Cardiac muscle cell (in vitro differentiated cells and primary cell): ENCODE measurements around the gene GRAP. TPM values are rescaled to one million over a fixed set of nuclear protein-coding genes. Genes with fewer than 3 reads are reported as not detected.
"Not testable (repeated sequence)": the region's sequence is repeated elsewhere in the genome, so short reads cannot be mapped to it uniquely, and the experiment has no call there.

ENCODE experiments used
- DNase-seq, 2 donors: peaks; one replicate each; pipeline versions ENCODE4 v3.0.0 to v3.0.0-alpha.2; 2010 to 2017; ENCODE audit warnings: low read depth in 1 of 2, low spot score in 1 of 2
- H3K27ac ChIP-seq: fragments of 200-600 bp; sonication (generic); 2 replicates; pipeline ENCODE4 v1.5.1; 2016
- H3K27me3 ChIP-seq: fragments of 200-600 bp; sonication (generic); 2 replicates; pipeline ENCODE4 v1.6.0; 2016; ENCODE audit warnings: control low read depth
- H3K36me3 ChIP-seq: fragments of 200-600 bp; sonication (generic); 2 replicates; pipeline ENCODE4 v1.5.1; 2016; ENCODE audit warnings: control low read depth
- H3K4me1 ChIP-seq: fragments of 200-600 bp; sonication (generic); 2 replicates; pipeline ENCODE4 v1.8.1; 2017; ENCODE audit warnings: low read depth, mild to moderate bottlenecking, mixed run types
- H3K4me3 ChIP-seq: fragments of 200-600 bp; sonication (generic); 2 replicates; pipeline ENCODE4 v1.5.1; 2016; ENCODE audit warnings: mild to moderate bottlenecking
- H3K9me3 ChIP-seq: fragments of 200-600 bp; sonication (generic); 2 replicates; pipeline ENCODE4 v1.5.1; 2017; ENCODE audit warnings: low read depth, mild to moderate bottlenecking, control low read depth
- polyA plus RNA-seq: library from polyadenylated mRNA; unstranded; fragments of >200 nt; fragmentation: Nextera tagmentation; extraction: Ambion mirVana; gene quantifications from 2 replicates; pipeline ENCODE4 v1.2.1, GENCODE V29; 2016
- total RNA-seq: library from RNA; depleted of rRNA; stranded (reverse); fragments of >200 nt; gene quantifications from 2 replicates; pipeline ENCODE4 v1.2.3, GENCODE V29; 2016

Gene GRAP
- total and polyA plus RNA-seq, 2 experiments from 2014 or later = 1.5 TPM; not detected in 1

GRCh38 chr17:19062009-19062717 lies 15.4 kb upstream of the GRAP start:
- not testable (repeated sequence) for H3K4me3 ChIP-seq, H3K27me3 ChIP-seq, H3K27ac ChIP-seq, H3K9me3 ChIP-seq, H3K4me1 ChIP-seq, H3K36me3 ChIP-seq, DNase-seq

- H3K27ac ChIP-seq, H3K4me3 ChIP-seq, H3K36me3 ChIP-seq, H3K4me1 ChIP-seq, DNase-seq, H3K27me3 ChIP-seq, H3K9me3 ChIP-seq: not testable (repeated sequence)
Measured at GRCh38 chr17:19055447-19055846, 8.7 kb upstream of the GRAP start.

- H3K4me3 ChIP-seq, H3K27me3 ChIP-seq, H3K9me3 ChIP-seq, H3K27ac ChIP-seq, H3K4me1 ChIP-seq, H3K36me3 ChIP-seq, DNase-seq: not testable (repeated sequence)
Measured at GRCh38 chr17:19048826-19049225, 2.1 kb upstream of the GRAP start.

GRCh38 chr17:19047510-19047909 lies 753 bp upstream of the GRAP start:
- not testable (repeated sequence) for H3K9me3 ChIP-seq, H3K4me1 ChIP-seq, H3K4me3 ChIP-seq, H3K27ac ChIP-seq, DNase-seq, H3K36me3 ChIP-seq, H3K27me3 ChIP-seq

GRCh38 chr17:19044643-19045042 lies 2.1 kb downstream of the GRAP start:
- H3K27me3 ChIP-seq, H3K36me3 ChIP-seq, H3K4me3 ChIP-seq, H3K4me1 ChIP-seq, H3K9me3 ChIP-seq, H3K27ac ChIP-seq, DNase-seq: not testable (repeated sequence)

GRCh38 chr17:19043032-19043431 lies 3.7 kb downstream of the GRAP start:
- not testable (repeated sequence) for DNase-seq, H3K27ac ChIP-seq, H3K27me3 ChIP-seq, H3K4me1 ChIP-seq, H3K36me3 ChIP-seq, H3K4me3 ChIP-seq, H3K9me3 ChIP-seq

- not testable (repeated sequence) for H3K27me3 ChIP-seq, H3K4me3 ChIP-seq, DNase-seq, H3K27ac ChIP-seq, H3K36me3 ChIP-seq, H3K9me3 ChIP-seq, H3K4me1 ChIP-seq
Measured at GRCh38 chr17:19042369-19042768, 4.4 kb downstream of the GRAP start.

GRCh38 chr17:19041871-19042270 lies 4.9 kb downstream of the GRAP start:
- H3K36me3 ChIP-seq, H3K4me1 ChIP-seq, DNase-seq, H3K27ac ChIP-seq, H3K4me3 ChIP-seq, H3K27me3 ChIP-seq, H3K9me3 ChIP-seq: not testable (repeated sequence)

- not testable (repeated sequence) for DNase-seq, H3K9me3 ChIP-seq
Measured at GRCh38 chr17:19040350-19040749, 6.4 kb downstream of the GRAP start.

GRCh38 chr17:19038730-19039129 lies 8.0 kb downstream of the GRAP start:
- H3K4me1 ChIP-seq, H3K9me3 ChIP-seq, DNase-seq, H3K36me3 ChIP-seq, H3K27ac ChIP-seq, H3K27me3 ChIP-seq, H3K4me3 ChIP-seq: not testable (repeated sequence)

More at GRCh38 chr17:19040350-19040749, 6.4 kb downstream of the GRAP start:
- H3K4me1 ChIP-seq, H3K27me3 ChIP-seq, H3K36me3 ChIP-seq, H3K27ac ChIP-seq, H3K4me3 ChIP-seq: not testable (repeated sequence)

- not testable (repeated sequence) for H3K36me3 ChIP-seq, DNase-seq, H3K4me1 ChIP-seq, H3K27me3 ChIP-seq, H3K27ac ChIP-seq, H3K9me3 ChIP-seq, H3K4me3 ChIP-seq
Measured at GRCh38 chr17:19038007-19038406, 8.8 kb downstream of the GRAP start.

GRCh38 chr17:19037547-19037946 lies 9.2 kb downstream of the GRAP start:
- not testable (repeated sequence) for H3K9me3 ChIP-seq, H3K4me1 ChIP-seq, H3K36me3 ChIP-seq, H3K27ac ChIP-seq, H3K4me3 ChIP-seq, H3K27me3 ChIP-seq, DNase-seq

- H3K27ac ChIP-seq, H3K9me3 ChIP-seq, DNase-seq, H3K4me1 ChIP-seq, H3K27me3 ChIP-seq, H3K4me3 ChIP-seq, H3K36me3 ChIP-seq: not testable (repeated sequence)
Measured at GRCh38 chr17:19036186-19036585, 10.6 kb downstream of the GRAP start.

GRCh38 chr17:19032377-19032988 lies 14.3 kb downstream of the GRAP start:
- H3K4me1 ChIP-seq, H3K27ac ChIP-seq, H3K4me3 ChIP-seq, DNase-seq, H3K36me3 ChIP-seq, H3K27me3 ChIP-seq, H3K9me3 ChIP-seq: not testable (repeated sequence)
